HL-60 (cell line): ENCODE data around the gene ADAD2.

Experiments used
- POLR2AphosphoS5 ChIP-seq: IDR thresholded peaks from 2 replicates; pipeline ENCODE4 v1.6.1; 2012; ENCODE audit warnings: low read depth
- TF ChIP-seq, protein P1 (sequence below): IDR thresholded peaks from one replicate; pipeline ENCODE4 v1.5.1; 2011; ENCODE audit warnings: low read length, control low read depth, inconsistent platforms; ENCODE audit not compliant: insufficient read depth

GRCh38 chr16:84224554-84224953 is 33.6 kb downstream of the ADAD2 start:
- TF ChIP-seq, protein P1, sequence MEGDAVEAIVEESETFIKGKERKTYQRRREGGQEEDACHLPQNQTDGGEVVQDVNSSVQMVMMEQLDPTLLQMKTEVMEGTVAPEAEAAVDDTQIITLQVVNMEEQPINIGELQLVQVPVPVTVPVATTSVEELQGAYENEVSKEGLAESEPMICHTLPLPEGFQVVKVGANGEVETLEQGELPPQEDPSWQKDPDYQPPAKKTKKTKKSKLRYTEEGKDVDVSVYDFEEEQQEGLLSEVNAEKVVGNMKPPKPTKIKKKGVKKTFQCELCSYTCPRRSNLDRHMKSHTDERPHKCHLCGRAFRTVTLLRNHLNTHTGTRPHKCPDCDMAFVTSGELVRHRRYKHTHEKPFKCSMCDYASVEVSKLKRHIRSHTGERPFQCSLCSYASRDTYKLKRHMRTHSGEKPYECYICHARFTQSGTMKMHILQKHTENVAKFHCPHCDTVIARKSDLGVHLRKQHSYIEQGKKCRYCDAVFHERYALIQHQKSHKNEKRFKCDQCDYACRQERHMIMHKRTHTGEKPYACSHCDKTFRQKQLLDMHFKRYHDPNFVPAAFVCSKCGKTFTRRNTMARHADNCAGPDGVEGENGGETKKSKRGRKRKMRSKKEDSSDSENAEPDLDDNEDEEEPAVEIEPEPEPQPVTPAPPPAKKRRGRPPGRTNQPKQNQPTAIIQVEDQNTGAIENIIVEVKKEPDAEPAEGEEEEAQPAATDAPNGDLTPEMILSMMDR: no peak
- TF ChIP-seq POLR2AphosphoS5: no peak
